ENCODE data around the gene BPIFA1.

Gene BPIFA1

GRCh38 chr20:33280775-33281174 lies 45.0 kb downstream of the BPIFA1 start:
- CTCF ChIA-PET, result no interaction called here
- DNase-seq (ENCODE audit: low read depth, low spot score), result no peak
- H3K4me3 ChIP-seq (ENCODE audit: low read depth, low read length), result no peak overlapping the region
- TF ChIP-seq CTCF (IDR thresholded peaks at IDR 0.05; ENCODE audit: insufficient read depth, low read length, missing control alignments), result no peak
- POLR2A ChIA-PET, result no interaction called here

GRCh38 chr20:33281550-33282146 lies 45.9 kb downstream of the BPIFA1 start:
- CTCF ChIA-PET, result no interaction called here
- DNase-seq (ENCODE audit: low read depth, low spot score), result no peak
- POLR2A ChIA-PET, result no interaction called here

GRCh38 chr20:33282196-33282934 lies 46.6 kb downstream of the BPIFA1 start:
- H3K4me3 ChIP-seq (ENCODE audit: low read depth, low read length), result no peak overlapping the region
- TF ChIP-seq CTCF (IDR thresholded peaks at IDR 0.05; ENCODE audit: insufficient read depth, low read length, missing control alignments), result no peak
- no peak for DNase-seq (ENCODE audit: low read depth, low spot score)
- POLR2A ChIA-PET, result no interaction called here
- CTCF ChIA-PET, result interaction anchor here (0.6 kb wide), 1 partner anchor 10 kb away, joined by 4 read pairs; no protein-coding TSS in a partner anchor

More at GRCh38 chr20:33281550-33282146, 45.9 kb downstream of the BPIFA1 start:
- H3K4me3 ChIP-seq (ENCODE audit: low read depth, low read length), result no peak overlapping the region
- no peak for TF ChIP-seq CTCF (IDR thresholded peaks at IDR 0.05; ENCODE audit: insufficient read depth, low read length, missing control alignments)

- H3K4me3 ChIP-seq (ENCODE audit: low read depth, low read length), result no peak within 1 kb of the TSS
- ChIA-PET POLR2A (no interaction called here), CTCF (interaction anchor here (0.6 kb wide), 1 partner anchor 9 kb away, joined by 4 read pairs; no protein-coding TSS in a partner anchor)
- no peak for TF ChIP-seq CTCF (IDR thresholded peaks at IDR 0.05; ENCODE audit: insufficient read depth, low read length, missing control alignments)
- no peak for DNase-seq (ENCODE audit: low read depth, low spot score)
These were observed 47.3 kb downstream of the BPIFA1 start, which contains the start of gene BPIFB1 for GRCh38 chr20:33282991-33283555. BPIFB1 (plus strand) TSS chr20:33283214; CDS start chr20:33286074, 2,860 bp downstream.

- DNase-seq (ENCODE audit: low read depth, low spot score), result no peak
- no peak overlapping the region for H3K4me3 ChIP-seq (ENCODE audit: low read depth, low read length)
- ChIA-PET CTCF (interaction anchor here (1.3 kb wide), 1 partner anchor 37 kb away, joined by 3 read pairs; no protein-coding TSS in a partner anchor), POLR2A (no interaction called here)
- TF ChIP-seq CTCF (IDR thresholded peaks at IDR 0.05; ENCODE audit: insufficient read depth, low read length, missing control alignments), result no peak
These were observed 48.5 kb downstream of the BPIFA1 start for GRCh38 chr20:33284284-33284683.

- ChIA-PET CTCF (interaction anchor here (1.3 kb wide), 1 partner anchor 38 kb away, joined by 3 read pairs; no protein-coding TSS in a partner anchor), POLR2A (no interaction called here)
- no peak overlapping the region for H3K4me3 ChIP-seq (ENCODE audit: low read depth, low read length)
- no peak for DNase-seq (ENCODE audit: low read depth, low spot score)
- no peak for TF ChIP-seq CTCF (IDR thresholded peaks at IDR 0.05; ENCODE audit: insufficient read depth, low read length, missing control alignments)
These were observed 49.1 kb downstream of the BPIFA1 start for GRCh38 chr20:33284937-33285336.

All from AG04449 (cell line).